Measurements from ENCODE around the gene NKAIN2.

NKAIN2 gene

GRCh38 chr6:123803504-123804013 is at the start of gene NKAIN2:
TSS of gene NKAIN2 (plus strand) at chr6:123803865.
- DNase-seq = no peak

- no peak for DNase-seq
Measured at GRCh38 chr6:123759472-123759871, 44.2 kb upstream of the NKAIN2 start.

DNA sequence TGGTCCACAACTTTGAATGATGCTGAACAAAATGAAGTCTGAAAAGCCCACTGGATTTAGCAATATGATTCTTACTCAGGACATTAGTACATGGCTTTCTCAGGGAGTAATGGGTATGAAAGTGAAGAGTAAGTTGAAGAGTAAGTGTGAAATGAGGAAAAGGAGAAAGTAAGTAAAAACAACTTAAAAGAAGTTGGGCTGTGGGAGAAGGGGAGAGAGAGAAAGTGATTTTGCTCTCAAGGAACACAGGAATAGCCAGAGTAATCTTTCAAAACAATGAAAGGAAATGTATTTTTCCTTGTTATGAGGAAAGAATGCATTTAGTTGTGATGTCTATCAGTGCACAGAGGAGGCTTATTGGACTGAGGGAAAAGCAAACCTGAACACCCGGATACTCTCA is 39.8 kb upstream of the NKAIN2 start:
- DNase-seq = no peak

GRCh38 chr6:123764722-123765121 is 38.9 kb upstream of the NKAIN2 start:
- no peak for DNase-seq

DNA sequence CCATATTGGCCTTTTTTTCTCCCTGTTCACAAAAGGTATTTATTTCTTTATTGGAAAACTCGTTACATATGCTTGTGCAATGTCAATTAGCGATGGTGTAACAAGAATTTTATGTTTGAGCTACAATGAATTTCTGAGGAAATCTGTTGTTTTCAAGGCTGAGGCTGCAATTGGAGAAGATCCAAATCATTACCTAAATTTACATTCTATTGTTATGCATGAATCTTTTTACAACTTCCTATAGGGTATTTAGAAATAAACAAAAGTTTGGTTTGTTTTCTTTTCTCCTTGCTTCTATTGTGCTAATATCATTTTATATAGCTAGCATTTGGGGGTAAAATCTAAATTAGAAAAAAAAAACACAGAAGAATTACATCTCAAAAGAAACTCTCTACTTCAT is 34.7 kb upstream of the NKAIN2 start:
- DNase-seq = no peak

DNA sequence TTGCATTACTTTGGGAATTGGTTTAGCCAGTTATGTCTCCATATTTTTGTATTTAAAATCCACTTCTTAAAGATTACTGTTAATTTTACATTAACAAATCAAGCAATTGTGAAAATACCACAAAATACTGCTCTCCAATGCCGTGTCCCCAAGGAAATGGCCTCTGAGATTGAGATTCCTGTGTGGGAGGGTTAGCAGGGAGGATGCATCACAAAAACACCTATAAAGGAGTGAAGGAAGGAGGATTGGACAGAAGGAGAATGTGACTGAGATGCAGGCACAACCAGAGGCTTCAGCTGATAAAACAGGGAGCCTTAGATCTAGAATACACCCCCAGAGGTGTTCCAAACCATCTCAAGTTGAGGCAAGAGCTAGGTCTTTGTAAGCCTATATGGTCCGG is 34.2 kb upstream of the NKAIN2 start:
- no peak for DNase-seq

- no peak for DNase-seq
Measured at GRCh38 chr6:123770247-123770949, 33.3 kb upstream of the NKAIN2 start.

DNA sequence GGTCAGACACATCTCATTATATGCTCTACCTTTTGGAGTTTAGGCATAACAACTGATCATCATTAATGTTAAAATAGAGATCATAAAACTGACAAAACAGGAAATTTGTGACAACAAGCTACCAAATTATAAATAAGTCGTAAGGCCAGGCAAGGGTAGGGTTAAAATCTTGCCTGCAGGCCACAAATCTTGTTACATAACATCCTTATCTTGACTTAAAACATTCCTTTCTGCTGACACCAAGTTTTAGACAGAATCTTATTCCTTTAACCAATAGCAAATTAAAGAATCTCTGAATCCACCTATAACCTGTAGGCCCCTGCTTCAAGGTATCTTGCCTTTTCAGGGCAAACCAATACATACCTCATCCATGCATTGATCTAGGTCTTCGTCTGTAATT is 32.5 kb upstream of the NKAIN2 start:
- DNase-seq = no peak

DNA sequence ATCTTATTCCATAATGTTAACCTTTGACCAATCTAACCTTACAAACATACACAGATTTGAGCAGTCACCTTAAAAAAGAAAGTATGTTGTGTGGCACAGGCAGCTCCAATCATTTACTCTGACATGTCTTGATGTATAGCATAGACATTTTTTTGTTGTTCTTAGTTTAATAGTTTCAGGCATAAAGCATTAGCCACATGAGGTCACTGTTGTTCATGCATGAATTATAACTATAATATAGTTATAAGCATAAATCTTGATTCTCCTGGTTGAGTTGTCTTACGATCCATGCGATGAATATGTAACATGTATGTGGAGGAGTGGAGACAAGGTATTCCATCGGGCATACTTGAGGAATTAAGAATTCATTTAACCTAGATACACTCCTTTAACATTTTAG is 26.1 kb upstream of the NKAIN2 start:
- peak; percentile 26 for DNase-seq

DNA sequence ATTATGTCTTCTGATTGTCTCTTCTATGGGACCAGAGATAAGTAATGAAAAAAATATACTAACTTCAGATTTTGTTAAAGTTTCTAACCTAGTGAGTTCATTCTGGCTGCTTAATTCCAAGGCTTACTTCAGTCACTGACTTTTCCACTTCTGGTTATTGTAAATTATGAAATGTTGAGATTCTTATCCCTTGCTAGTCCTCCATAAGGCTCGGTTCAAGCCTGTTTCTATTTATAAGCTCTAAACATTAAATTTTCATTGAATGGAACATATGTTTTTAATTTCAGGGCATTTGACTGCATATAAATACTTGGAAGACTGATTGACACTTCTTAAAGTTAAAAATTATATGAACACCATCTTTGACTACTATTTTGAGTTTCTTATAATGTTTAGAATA is 23.6 kb upstream of the NKAIN2 start:
- DNase-seq = no peak

DNA sequence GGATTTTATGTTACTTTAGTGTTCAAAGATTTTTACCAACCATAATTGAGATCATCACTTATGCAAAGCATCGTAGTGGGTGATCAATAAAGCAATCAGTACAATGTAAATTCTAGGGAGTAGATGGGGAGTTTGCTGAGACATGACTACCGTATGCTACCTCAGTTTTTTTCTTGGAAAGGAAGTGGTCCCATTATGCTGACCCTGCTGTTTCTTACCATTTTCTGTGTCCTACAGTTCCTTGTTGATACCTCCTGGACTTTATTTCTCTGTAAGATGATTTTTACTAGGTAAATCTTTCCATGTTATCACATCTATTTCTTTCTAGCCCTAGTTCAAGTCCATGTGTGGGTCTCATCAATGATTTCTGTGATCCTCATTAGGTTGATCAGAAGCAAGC is 19.3 kb upstream of the NKAIN2 start:
- no peak for DNase-seq

GRCh38 chr6:123785039-123785438 is 18.6 kb upstream of the NKAIN2 start:
- DNase-seq = no peak

DNA sequence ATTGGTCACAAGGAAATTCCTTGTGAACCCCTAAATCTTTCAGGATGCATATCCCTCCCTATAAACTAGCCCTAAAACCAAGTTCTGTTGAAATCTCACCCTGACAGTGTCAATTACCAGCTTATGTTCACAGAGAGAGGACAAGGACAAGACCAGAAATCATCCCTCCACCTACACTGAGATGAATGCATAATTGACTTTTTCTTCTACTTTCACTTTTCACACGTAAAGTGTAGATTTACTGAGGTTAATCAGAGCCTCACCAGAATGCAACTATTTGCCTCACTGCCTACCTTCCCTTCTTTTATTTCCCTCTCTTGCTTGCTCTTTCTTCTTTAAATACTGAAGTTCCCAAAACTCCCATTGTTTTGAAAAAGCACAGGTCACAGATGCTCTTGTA is 15.3 kb upstream of the NKAIN2 start:
- DNase-seq = no peak

DNA sequence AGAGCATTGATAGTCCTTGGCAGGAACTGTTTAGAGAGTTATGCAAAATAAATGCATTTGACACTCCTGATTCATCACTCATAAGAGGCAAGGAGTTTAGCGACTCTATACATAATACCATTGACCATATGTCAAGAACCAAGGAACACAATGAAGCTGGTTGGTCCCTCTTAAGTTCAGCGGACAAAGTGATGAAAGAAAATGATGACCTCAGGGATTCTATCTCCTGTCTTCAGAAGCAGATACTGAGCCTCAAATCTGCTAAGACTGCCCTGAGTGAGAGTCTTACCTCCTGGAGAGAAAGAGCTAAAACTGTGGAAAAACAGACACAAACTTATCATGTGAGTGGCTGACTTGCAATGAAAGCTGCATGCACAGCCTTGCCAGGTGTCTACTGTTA is 9.5 kb upstream of the NKAIN2 start:
- no peak for DNase-seq

DNA sequence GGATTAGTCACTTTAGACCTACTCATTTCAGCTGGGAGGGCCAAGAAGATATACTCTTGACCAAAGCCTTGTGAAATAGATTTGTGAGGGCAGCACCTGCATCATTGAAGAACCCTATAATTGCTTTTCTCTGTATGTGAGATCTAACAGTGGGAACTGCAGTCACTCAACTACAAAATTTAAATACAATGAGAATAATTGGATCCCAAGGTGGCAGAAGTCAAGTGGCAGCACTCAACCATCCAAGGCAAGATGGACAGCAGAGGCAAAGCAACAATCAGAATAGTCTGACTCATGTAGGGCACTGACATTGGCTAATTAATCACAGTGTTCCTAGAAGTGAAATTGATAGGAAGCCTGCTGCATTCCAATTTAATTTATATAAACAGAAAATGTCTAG is 8.9 kb upstream of the NKAIN2 start:
- DNase-seq = no peak

DNA sequence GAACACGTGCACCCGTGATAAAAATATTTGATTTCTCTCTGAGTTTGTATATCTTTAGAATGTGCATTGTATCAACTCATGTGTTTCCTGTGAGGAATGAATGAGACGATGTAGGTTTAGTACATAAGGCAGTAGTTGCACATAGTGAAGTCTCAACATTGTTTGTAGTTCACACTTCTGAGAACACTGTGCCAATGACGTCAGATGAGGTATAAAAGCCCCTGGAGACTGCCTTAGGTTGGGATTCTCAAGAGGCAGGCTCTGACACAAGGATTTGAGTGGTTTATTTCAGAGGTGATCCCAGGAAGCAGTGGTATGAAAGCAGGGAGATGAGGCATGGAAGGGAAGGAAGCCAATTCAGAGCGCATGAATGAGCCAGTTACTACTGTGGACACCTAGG is 2.6 kb upstream of the NKAIN2 start:
- DNase-seq = no peak

DNA sequence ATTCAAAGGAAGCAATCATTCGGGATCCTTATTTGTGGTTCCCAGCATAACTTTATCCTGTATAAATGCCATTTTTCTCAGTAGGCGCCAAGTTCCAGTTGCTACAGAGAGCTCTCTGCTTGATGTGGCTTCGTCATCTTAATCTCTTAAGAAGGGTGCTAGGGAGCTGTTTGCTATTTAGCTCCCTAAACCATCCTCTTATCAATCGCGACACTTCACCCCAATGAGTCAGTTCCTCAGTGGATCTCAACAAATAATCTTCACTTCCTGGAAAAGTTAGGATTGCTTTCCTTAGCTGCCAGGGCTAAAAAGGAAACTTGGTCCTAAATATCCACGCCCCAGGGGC is 1.3 kb upstream of the NKAIN2 start:
- no peak for DNase-seq

GRCh38 chr6:123802697-123803503 is 765 bp upstream of the NKAIN2 start:
- DNase-seq = peak; percentile 96

GRCh38 chr6:123804014-123804786 is 535 bp downstream of the NKAIN2 start:
- peak; percentile 66 for DNase-seq

GRCh38 chr6:123804787-123805540 is 1.3 kb downstream of the NKAIN2 start:
- no peak for DNase-seq

- DNase-seq = no peak
Measured at GRCh38 chr6:123805921-123806320, 2.3 kb downstream of the NKAIN2 start.

DNA sequence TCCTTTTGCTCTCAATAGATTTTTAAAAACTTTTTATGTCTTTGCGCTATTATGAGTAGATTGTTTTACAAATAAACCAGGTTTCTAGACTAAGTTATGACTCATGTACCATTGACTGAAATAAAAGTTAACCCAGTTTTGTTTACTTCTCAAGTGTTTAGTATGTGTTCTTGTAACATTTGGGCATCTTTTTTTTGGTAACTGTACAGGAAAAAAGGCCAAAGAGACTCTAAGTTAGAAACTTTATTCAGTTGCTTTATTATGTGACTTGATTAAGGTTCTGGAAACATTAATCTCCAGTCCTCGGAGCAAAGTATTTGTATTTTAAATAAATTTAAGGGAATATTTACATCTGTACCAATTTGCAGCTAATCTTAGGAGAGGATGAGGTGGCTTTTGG is 2.9 kb downstream of the NKAIN2 start:
- DNase-seq = no peak

GRCh38 chr6:123808556-123808955 is 4.9 kb downstream of the NKAIN2 start:
- DNase-seq = peak; percentile 85

Measured in NCI-H2029 (cell line).